DOHH2 (cell line): ENCODE data around the gene DCXR.

Experiments used
- CTCF ChIP-seq: fragments of 200-600 bp; sonication (generic); IDR thresholded peaks from one replicate; pipeline ENCODE4 v1.5.1; 2014; ENCODE audit warnings: antibody characterized with exemption, mild to moderate bottlenecking, low read depth, low read length; ENCODE audit not compliant: poor library complexity, severe bottlenecking
- EZH2phosphoT487 ChIP-seq: fragments of 200-600 bp; sonication (generic); IDR thresholded peaks from 2 replicates; pipeline ENCODE4 v1.6.1; 2017; ENCODE audit warnings: borderline replicate concordance, mild to moderate bottlenecking, antibody characterized with exemption, low read length, moderate library complexity, mixed read lengths

DNA sequence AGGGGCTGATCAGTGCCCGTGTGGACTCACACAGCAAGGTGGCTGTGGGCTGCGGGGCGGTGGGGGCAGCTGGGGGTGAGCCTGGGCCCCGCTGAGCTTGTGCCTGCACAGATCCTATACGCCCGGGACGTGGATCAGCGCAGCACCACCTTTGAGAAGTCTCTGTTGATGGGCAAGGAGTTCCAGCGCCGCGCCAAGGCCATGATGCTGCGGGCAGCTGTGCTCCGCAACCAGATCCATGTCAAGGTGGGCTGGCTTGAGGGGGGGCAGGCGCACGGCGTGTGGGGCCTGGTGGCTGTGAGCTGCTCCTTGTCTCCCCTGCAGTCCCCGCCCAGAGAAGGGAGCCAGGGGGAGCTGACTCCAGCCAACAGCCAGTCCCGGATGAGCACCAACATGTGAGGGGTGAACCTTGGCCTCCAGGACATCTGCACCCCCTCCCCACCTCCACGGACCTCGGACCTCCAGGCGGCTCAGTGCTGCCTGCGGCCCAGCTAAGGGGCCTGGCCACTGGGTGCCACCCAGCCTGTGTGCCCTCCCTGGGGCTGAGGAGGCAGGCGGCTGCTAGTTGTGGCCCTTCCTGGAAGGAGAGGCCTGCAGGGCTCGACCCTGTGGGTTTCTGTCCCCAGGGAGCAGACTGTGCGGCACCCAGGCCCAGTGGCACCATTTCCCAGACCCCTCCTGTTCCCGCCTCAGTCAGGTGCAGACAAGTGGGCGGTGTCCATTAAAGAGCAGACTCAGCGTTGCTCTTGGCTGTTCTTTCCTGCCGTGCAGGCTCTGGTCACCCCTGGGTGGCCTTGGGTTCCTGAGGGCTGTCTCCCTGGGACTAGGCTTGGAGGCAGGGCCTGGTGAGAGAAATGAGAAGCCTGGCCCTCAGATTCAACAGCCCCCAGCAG, 19.5 kb upstream of the DCXR start:
- no peak for TF ChIP-seq CTCF
- no peak for TF ChIP-seq EZH2phosphoT487
